Activated T-helper 9 cell treated with anti-CD3 and anti-CD28 coated beads, Interleukin-2, amount 50 U/mL, for 16 hours (primary cell): Measurements from ENCODE around the gene CLCN5.

Experiments used
- DNase-seq: peaks from one replicate; pipeline ENCODE4 v3.0.0-alpha.2; 2020; ENCODE audit warnings: low read depth

The CLCN5 gene

GRCh38 chrX:50088645-50089044, 166.2 kb downstream of the CLCN5 start:
- DNase-seq, result no peak

DNA sequence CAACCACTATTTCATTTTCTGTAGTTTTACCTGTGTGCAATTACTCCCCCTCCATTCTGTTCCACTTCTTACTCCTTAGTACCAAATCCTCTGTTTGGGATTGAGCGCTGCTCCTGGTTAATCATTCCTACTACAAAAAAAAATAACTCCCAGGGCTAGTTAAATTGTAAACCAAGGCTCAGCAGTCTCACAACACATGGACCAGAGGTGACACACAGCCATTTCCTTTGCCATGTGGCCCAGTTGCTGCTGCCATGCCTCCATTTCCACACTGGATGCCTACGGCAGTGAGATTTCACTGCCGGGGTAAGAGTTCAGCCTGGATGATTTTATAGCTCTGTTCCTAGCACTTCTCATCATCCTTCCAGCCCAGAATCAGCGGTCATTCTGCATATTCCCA, 171.2 kb downstream of the CLCN5 start:
- no peak for DNase-seq

GRCh38 chrX:50097071-50097470, 174.7 kb downstream of the CLCN5 start:
- DNase-seq, result no peak

DNA sequence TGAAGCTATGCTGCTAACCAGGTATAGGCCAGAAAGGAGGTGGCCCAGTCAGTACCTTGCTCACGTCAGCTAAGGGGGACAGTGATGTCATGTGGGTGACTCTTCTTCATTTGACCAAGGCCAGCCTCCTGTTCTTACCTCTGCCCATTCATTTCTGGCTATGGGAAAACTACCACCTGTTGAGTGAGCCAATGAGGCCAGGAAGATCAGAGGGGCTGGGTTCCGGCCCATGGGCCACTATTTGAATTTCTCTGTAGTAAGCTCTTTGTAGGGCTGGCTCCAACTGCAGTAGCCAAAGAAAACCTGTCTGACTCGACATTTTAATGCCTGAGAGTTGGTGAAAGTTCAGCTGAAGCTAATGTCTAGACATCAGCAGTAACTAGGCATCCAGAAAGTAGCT, 175.8 kb downstream of the CLCN5 start:
- DNase-seq, result no peak

- no peak for DNase-seq
Observed at GRCh38 chrX:50098749-50099148, 176.4 kb downstream of the CLCN5 start.

GRCh38 chrX:50099331-50099730, 176.9 kb downstream of the CLCN5 start:
- DNase-seq, result no peak

DNA sequence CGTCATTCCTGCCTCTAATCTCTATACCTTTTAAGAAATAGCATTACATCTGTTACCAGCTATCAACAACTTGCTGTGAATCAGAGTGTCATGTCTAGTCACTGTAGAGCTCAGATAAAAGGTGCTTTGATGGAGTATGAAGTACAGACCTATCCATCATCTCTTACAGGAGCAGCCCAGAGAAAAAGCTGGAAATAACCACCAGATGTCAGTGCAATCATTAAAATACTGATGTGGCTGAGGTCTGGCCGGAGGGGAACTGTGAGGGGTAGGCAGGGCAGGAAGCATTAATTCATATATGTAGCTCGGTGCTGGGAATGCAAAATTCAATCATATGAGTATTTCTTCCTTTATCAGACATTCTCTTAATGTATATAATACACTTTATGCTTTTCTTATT, 177.8 kb downstream of the CLCN5 start:
- no peak for DNase-seq

- DNase-seq, result no peak
Observed at GRCh38 chrX:50103176-50103575, 180.8 kb downstream of the CLCN5 start.

GRCh38 chrX:50103866-50104566, 181.6 kb downstream of the CLCN5 start:
- no peak for DNase-seq

DNA sequence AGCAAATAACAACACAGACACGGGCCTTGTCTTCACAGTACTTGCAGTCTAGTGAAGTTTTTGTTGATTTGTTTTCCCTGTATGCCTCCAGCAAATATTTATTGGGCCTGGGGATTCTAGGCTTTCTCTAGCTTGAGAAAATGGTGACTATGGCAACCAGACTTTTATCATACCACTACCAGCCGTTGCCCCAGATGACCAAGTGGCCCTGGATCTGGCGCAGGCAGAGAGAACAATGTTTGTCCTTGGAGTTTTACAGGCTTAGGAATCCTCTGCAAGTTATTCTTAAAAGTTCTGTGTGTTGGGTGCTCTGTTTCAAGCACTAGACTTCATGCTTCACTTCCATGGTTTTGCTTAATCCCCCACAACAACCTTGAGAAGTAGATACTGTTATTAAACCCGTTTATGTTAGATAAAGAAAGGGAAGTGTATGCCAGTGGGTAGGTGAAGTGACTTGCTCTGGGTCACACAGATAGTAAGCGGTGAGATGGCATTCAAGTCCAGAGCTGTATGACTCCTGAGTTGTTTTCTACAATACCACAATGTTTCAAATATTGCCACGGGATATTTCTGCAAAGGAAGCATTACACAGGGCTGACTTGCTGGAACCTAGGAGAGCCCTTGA, 183.8 kb downstream of the CLCN5 start:
- no peak for DNase-seq

GRCh38 chrX:50107470-50107869, 185.1 kb downstream of the CLCN5 start:
- DNase-seq, result no peak

DNA sequence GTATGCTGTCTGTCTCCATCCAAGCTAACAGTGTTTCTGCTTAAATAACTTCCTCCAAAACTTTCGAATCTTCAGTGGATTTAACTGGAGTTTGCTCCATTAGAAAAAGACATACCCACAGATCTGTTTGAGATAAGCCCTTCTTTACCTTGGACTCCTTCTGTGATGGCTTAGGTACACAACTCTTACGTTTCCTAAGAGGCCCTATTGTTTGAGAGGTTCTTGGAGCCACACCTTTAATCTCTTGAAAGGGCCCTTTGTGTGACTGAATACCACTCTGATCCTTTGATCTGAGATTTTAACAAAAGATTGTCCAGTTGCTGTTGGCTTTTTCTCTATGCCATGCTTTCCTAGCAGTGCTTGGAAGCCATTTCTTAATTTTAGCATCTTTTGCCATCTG, 185.9 kb downstream of the CLCN5 start:
- DNase-seq, result no peak

- no peak for DNase-seq
Observed at GRCh38 chrX:50111742-50112141, 189.3 kb downstream of the CLCN5 start.

GRCh38 chrX:50114113-50114512, 191.7 kb downstream of the CLCN5 start:
- no peak for DNase-seq

DNA sequence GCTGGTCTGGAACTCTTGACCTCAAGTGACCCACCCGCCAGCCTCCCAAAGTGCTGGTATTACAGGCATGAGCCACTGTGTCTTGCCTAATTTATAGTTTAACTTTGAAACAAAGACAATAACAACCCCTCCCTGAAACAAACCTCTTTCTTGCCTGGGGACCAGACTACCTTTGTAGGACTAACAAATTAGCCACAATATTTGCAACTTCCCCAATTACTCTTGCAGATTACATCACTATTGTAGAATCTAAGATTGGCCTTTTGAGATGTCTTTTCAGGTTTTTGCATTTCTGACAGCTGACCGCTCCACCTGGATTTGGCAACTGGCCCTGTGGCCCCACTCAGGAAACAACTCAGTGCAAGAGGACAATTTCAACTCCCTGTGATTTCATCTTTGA, 193.6 kb downstream of the CLCN5 start:
- no peak for DNase-seq

DNA sequence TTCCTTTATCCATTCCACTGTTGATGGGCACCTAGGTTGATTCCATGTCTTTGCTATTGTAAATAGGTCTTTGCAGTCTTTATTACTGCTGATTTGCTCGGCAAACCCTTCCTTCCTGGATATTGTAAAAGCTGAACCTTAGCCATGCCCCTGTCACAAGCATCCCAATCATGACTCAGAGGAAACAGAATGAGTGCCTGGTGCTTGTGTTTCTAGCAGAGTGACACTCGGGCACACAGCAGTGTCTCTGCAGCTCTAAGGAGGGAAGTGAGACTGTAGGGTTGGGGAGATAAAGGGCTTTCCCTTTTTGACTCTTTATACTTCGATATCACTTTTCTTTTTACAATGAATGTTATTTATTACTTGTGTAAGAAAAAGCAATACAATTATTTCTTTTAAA, 195.1 kb downstream of the CLCN5 start:
- DNase-seq, result no peak

- DNase-seq, result no peak
Observed at GRCh38 chrX:50125480-50125879, 203.1 kb downstream of the CLCN5 start.

GRCh38 chrX:50147972-50148371, 225.6 kb downstream of the CLCN5 start:
- no peak for DNase-seq
